Lower leg skin (tissue), 3 donors: Measurements from ENCODE around the gene STXBP1.

ENCODE experiments used
- POLR2A ChIP-seq, 2 donors: fragments of 450-650 bp; IDR thresholded peaks; one replicate each; pipeline ENCODE4 v1.6.1; 2016 to 2017; ENCODE audit warnings: antibody characterized with exemption in 2 of 2, mild to moderate bottlenecking in 1 of 2, moderate library complexity in 1 of 2
- TF ChIP-seq, protein P1 (sequence below), 3 donors: fragments of 450-650 bp; IDR thresholded peaks; one replicate each; pipeline ENCODE4 v1.5.1; 2016; ENCODE audit warnings: antibody characterized with exemption in 3 of 3, mild to moderate bottlenecking in 3 of 3, moderate library complexity in 2 of 3

DNA sequence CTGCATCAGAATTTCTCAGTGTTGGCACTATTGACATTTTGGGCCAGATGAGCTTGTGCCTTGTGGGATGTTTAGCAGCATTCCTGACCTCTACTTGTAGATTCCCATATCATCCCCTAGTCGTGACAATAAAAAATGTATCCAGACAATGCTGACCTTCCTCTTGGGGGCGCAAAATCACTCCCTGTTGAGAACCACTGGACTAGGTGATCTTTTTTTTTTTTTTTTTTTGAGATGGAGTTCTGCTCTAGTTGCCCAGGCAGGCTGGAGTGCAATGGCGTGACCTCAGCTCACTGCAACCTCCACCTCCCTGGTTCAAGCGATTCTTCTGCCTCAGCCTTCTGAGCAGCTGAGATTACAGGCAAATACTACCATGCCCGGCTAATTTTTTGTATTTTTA lies 22.6 kb downstream of the STXBP1 start:
- TF ChIP-seq, protein P1, sequence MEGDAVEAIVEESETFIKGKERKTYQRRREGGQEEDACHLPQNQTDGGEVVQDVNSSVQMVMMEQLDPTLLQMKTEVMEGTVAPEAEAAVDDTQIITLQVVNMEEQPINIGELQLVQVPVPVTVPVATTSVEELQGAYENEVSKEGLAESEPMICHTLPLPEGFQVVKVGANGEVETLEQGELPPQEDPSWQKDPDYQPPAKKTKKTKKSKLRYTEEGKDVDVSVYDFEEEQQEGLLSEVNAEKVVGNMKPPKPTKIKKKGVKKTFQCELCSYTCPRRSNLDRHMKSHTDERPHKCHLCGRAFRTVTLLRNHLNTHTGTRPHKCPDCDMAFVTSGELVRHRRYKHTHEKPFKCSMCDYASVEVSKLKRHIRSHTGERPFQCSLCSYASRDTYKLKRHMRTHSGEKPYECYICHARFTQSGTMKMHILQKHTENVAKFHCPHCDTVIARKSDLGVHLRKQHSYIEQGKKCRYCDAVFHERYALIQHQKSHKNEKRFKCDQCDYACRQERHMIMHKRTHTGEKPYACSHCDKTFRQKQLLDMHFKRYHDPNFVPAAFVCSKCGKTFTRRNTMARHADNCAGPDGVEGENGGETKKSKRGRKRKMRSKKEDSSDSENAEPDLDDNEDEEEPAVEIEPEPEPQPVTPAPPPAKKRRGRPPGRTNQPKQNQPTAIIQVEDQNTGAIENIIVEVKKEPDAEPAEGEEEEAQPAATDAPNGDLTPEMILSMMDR (IDR thresholded peaks at IDR 0.05) = no peak
- no peak for TF ChIP-seq POLR2A (IDR thresholded peaks at IDR 0.05)
